OCI-LY1 (cell line): ENCODE measurements around the gene CPSF7.

Experiments
- CTCF ChIP-seq: fragments of 200-600 bp; sonication (generic), shearing (Covaris generic); IDR thresholded peaks from 2 replicates; pipeline ENCODE4 v1.5.1; 2017; ENCODE audit warnings: mild to moderate bottlenecking, antibody characterized with exemption, low read length, moderate library complexity, mixed read lengths
- EZH2 ChIP-seq: fragments of 200-600 bp; sonication (generic), shearing (Covaris generic); IDR thresholded peaks from 2 replicates; pipeline ENCODE4 v1.8.0; 2017; ENCODE audit warnings: borderline replicate concordance, mixed run types, mild to moderate bottlenecking, antibody characterized with exemption, low read length, moderate library complexity, mixed read lengths

- TF ChIP-seq CTCF, result no peak
- no peak for TF ChIP-seq EZH2
Measured at GRCh38 chr11:61416941-61417340, 12.8 kb downstream of the CPSF7 start.
